GM23338 (cell line): ENCODE data around the gene AP1G2.

Experiments used
- EZH2 ChIP-seq: fragments of 200-600 bp; sonication (generic); IDR thresholded peaks from one replicate; pipeline ENCODE4 v1.8.0; 2017; ENCODE audit warnings: antibody characterized with exemption, mild to moderate bottlenecking, low read depth; ENCODE audit not compliant: unreplicated experiment
- POLR2AphosphoS5 ChIP-seq: IDR thresholded peaks from 2 replicates; pipeline ENCODE4 v1.6.1; 2016; ENCODE audit warnings: antibody characterized with exemption, low read depth
- ZNF331 ChIP-seq: fragments of 250-450 bp; sonication (Bioruptor Pico); IDR thresholded peaks from 2 replicates; pipeline ENCODE4 v1.5.0; 2020; ENCODE audit warnings: low read depth, mild to moderate bottlenecking, moderate library complexity
- TF ChIP-seq, protein P1 (sequence below), 2 experiments: fragments of 200-600 bp in 1 of 2; sonication (generic) in 1 of 2; conservative IDR thresholded peaks; 2 replicates each; pipeline versions ENCODE4 v1.5.1 to v1.6.1; 2016 to 2017; ENCODE audit warnings: antibody characterized with exemption in 2 of 2, low read depth in 2 of 2, mild to moderate bottlenecking in 2 of 2, moderate library complexity in 1 of 2
- TF ChIP-seq, protein P2 (sequence below): IDR thresholded peaks from one replicate; pipeline ENCODE4 v1.6.1; 2018; ENCODE audit warnings: antibody characterized with exemption; ENCODE audit not compliant: unreplicated experiment

GRCh38 chr14:23523229-23524016 is 44.2 kb downstream of the AP1G2 start:
- TF ChIP-seq, protein P1, sequence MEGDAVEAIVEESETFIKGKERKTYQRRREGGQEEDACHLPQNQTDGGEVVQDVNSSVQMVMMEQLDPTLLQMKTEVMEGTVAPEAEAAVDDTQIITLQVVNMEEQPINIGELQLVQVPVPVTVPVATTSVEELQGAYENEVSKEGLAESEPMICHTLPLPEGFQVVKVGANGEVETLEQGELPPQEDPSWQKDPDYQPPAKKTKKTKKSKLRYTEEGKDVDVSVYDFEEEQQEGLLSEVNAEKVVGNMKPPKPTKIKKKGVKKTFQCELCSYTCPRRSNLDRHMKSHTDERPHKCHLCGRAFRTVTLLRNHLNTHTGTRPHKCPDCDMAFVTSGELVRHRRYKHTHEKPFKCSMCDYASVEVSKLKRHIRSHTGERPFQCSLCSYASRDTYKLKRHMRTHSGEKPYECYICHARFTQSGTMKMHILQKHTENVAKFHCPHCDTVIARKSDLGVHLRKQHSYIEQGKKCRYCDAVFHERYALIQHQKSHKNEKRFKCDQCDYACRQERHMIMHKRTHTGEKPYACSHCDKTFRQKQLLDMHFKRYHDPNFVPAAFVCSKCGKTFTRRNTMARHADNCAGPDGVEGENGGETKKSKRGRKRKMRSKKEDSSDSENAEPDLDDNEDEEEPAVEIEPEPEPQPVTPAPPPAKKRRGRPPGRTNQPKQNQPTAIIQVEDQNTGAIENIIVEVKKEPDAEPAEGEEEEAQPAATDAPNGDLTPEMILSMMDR (conservative IDR thresholded peaks at IDR 0.05; ENCODE audit: low read depth in 2 of 2): no peak
- no peak; the same call in 1 of the 2 replicates for TF ChIP-seq POLR2AphosphoS5
- TF ChIP-seq ZNF331 (CRISPR knock-in tag): no peak
- TF ChIP-seq, protein P2, sequence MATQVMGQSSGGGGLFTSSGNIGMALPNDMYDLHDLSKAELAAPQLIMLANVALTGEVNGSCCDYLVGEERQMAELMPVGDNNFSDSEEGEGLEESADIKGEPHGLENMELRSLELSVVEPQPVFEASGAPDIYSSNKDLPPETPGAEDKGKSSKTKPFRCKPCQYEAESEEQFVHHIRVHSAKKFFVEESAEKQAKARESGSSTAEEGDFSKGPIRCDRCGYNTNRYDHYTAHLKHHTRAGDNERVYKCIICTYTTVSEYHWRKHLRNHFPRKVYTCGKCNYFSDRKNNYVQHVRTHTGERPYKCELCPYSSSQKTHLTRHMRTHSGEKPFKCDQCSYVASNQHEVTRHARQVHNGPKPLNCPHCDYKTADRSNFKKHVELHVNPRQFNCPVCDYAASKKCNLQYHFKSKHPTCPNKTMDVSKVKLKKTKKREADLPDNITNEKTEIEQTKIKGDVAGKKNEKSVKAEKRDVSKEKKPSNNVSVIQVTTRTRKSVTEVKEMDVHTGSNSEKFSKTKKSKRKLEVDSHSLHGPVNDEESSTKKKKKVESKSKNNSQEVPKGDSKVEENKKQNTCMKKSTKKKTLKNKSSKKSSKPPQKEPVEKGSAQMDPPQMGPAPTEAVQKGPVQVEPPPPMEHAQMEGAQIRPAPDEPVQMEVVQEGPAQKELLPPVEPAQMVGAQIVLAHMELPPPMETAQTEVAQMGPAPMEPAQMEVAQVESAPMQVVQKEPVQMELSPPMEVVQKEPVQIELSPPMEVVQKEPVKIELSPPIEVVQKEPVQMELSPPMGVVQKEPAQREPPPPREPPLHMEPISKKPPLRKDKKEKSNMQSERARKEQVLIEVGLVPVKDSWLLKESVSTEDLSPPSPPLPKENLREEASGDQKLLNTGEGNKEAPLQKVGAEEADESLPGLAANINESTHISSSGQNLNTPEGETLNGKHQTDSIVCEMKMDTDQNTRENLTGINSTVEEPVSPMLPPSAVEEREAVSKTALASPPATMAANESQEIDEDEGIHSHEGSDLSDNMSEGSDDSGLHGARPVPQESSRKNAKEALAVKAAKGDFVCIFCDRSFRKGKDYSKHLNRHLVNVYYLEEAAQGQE: no peak
- no peak for TF ChIP-seq EZH2
